ENCODE results near the gene HAO2. TPM values are rescaled to one million over a fixed set of nuclear protein-coding genes. Genes with fewer than 3 reads are reported as not detected.

HAO2 gene
- total and polyA plus RNA-seq, 4 donors = not detected

GRCh38 chr1:119379117-119379516 is 10.5 kb downstream of the HAO2 start:
- Histone ChIP-seq H3K27ac (ENCODE audit: low read depth in 1 of 2, low read length in 1 of 2) (no peak overlapping the region), H3K36me3 (ENCODE audit: control insufficient read depth in 4 of 4, insufficient read depth in 4 of 4, low read length in 4 of 4) (no peaks in the 10 kb centered on the region), H3K9ac (ENCODE audit: insufficient read depth in 1 of 2, low read length in 2 of 2) (no peak overlapping the region), H3K4me3 (no peak overlapping the region), H3K9me3 (ENCODE audit: control insufficient read depth in 4 of 4, insufficient read depth in 3 of 4, low read length in 3 of 4) (peaks cover 0 to 1% (median 0%) of the 10 kb centered on the region in 4 donors), H3K27me3 (ENCODE audit: control insufficient read depth in 3 of 3, insufficient read depth in 3 of 3, low read length in 2 of 3) (no peaks in the 10 kb centered on the region), H3K4me1 (ENCODE audit: control insufficient read depth in 5 of 5, insufficient read depth in 5 of 5, low read length in 5 of 5) (no peaks in the 10 kb centered on the region)
- WGBS, 2 donors = 82 to 91% methylated on average over 1 of the region's 1 CpG
- TF ChIP-seq, protein P1, sequence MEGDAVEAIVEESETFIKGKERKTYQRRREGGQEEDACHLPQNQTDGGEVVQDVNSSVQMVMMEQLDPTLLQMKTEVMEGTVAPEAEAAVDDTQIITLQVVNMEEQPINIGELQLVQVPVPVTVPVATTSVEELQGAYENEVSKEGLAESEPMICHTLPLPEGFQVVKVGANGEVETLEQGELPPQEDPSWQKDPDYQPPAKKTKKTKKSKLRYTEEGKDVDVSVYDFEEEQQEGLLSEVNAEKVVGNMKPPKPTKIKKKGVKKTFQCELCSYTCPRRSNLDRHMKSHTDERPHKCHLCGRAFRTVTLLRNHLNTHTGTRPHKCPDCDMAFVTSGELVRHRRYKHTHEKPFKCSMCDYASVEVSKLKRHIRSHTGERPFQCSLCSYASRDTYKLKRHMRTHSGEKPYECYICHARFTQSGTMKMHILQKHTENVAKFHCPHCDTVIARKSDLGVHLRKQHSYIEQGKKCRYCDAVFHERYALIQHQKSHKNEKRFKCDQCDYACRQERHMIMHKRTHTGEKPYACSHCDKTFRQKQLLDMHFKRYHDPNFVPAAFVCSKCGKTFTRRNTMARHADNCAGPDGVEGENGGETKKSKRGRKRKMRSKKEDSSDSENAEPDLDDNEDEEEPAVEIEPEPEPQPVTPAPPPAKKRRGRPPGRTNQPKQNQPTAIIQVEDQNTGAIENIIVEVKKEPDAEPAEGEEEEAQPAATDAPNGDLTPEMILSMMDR (IDR thresholded peaks at IDR 0.05; ENCODE audit: control extremely low read depth, extremely low read depth) = no peak
- DNase-seq (no peak), ATAC-seq (ENCODE audit: insufficient read depth, low FRiP score) (no peak)

GRCh38 chr1:119380304-119380703 is 11.7 kb downstream of the HAO2 start:
- WGBS, 2 donors = 75 to 85% methylated on average over 2 of the region's 2 CpGs
- H3K9ac ChIP-seq (ENCODE audit: insufficient read depth in 1 of 2, low read length in 2 of 2) = no peak overlapping the region
- no peak for DNase-seq

DNA sequence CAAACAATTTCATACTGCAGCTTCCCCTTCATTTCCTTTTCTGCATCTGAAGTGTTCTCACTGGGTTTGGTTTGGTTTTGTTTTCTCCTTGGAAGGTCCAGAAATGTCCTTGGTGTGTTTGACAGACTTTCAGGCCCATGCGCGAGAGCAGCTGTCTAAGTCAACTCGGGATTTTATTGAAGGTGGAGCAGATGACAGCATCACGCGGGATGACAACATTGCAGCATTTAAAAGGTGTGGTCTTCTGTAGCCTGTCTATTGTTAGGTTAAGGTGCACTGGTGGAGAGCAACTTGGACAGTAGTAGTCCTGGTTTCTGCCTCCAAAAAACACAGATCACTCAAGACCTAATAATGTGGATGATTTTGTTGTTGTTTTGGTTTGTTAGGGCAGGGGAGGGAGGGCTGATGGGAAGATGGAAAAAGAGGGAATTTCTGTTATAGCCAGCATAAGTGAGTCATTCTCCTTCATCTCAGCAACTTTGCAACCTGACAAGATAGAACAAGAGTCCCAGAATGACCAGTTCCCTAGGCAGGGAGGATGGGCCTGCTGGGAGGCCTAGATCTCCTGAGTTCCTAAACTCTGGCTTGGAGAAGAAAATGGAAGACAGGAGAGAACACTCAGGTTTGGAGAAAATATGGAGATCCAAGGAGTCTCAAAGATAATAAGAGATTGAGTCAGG is 12.5 kb downstream of the HAO2 start:
- H3K36me3 ChIP-seq (ENCODE audit: control insufficient read depth in 4 of 4, insufficient read depth in 4 of 4, low read length in 4 of 4) = no peaks in the 10 kb centered on the region
- H3K9me3 ChIP-seq (ENCODE audit: control insufficient read depth in 4 of 4, insufficient read depth in 3 of 4, low read length in 3 of 4) = no peaks in the 10 kb centered on the region
- no peak overlapping the region for H3K9ac ChIP-seq (ENCODE audit: insufficient read depth in 1 of 2, low read length in 2 of 2)
- H3K27me3 ChIP-seq (ENCODE audit: control insufficient read depth in 3 of 3, insufficient read depth in 3 of 3, low read length in 2 of 3) = no peaks in the 10 kb centered on the region
- H3K4me3 ChIP-seq = no peak overlapping the region
- 95 to 96% methylated on average over 5 of the region's 5 CpGs for WGBS, 2 donors
- H3K4me1 ChIP-seq (ENCODE audit: control insufficient read depth in 5 of 5, insufficient read depth in 5 of 5, low read length in 5 of 5) = no peaks in the 10 kb centered on the region
- TF ChIP-seq, protein P1 (IDR thresholded peaks at IDR 0.05; ENCODE audit: control extremely low read depth, extremely low read depth) = no peak
- H3K27ac ChIP-seq (ENCODE audit: low read depth in 1 of 2, low read length in 1 of 2) = no peak overlapping the region
- ATAC-seq (ENCODE audit: insufficient read depth, low FRiP score) (no peak), DNase-seq (no peak)

More at GRCh38 chr1:119380304-119380703, 11.7 kb downstream of the HAO2 start:
- TF ChIP-seq, protein P1 (IDR thresholded peaks at IDR 0.05; ENCODE audit: control extremely low read depth, extremely low read depth) = no peak
- Histone ChIP-seq H3K27me3 (ENCODE audit: control insufficient read depth in 3 of 3, insufficient read depth in 3 of 3, low read length in 2 of 3) (no peaks in the 10 kb centered on the region), H3K9me3 (ENCODE audit: control insufficient read depth in 4 of 4, insufficient read depth in 3 of 4, low read length in 3 of 4) (no peaks in the 10 kb centered on the region), H3K4me3 (no peak overlapping the region), H3K27ac (ENCODE audit: low read depth in 1 of 2, low read length in 1 of 2) (no peak overlapping the region), H3K36me3 (ENCODE audit: control insufficient read depth in 4 of 4, insufficient read depth in 4 of 4, low read length in 4 of 4) (no peaks in the 10 kb centered on the region), H3K4me1 (ENCODE audit: control insufficient read depth in 5 of 5, insufficient read depth in 5 of 5, low read length in 5 of 5) (no peaks in the 10 kb centered on the region)
- ATAC-seq (ENCODE audit: insufficient read depth, low FRiP score) = no peak

DNA sequence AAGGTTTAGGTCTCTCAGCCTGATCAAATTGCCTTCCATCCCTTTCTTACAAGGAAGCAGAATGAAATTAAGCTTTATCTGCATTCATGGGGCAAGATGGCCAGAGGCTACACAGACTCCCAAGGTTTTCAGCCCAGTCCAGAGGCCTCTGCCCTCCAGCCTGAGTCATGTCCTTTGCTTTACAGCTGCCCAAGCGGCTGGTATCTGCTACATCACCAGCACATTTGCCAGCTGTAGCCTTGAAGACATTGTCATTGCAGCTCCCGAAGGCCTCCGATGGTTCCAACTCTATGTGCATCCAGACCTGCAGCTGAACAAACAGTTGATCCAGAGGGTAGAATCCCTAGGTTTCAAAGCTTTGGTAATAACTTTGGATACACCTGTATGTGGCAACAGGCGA is 16.0 kb downstream of the HAO2 start:
- 95% methylated on average over 4 of the region's 4 CpGs for WGBS, 2 donors
- DNase-seq (no peak), ATAC-seq (ENCODE audit: insufficient read depth, low FRiP score) (no peak)
- H3K4me3 ChIP-seq = no peak overlapping the region
- H3K27ac ChIP-seq (ENCODE audit: low read depth in 1 of 2, low read length in 1 of 2) = no peak overlapping the region
- H3K4me1 ChIP-seq (ENCODE audit: control insufficient read depth in 5 of 5, insufficient read depth in 5 of 5, low read length in 5 of 5) = no peaks in the 10 kb centered on the region
- no peaks in the 10 kb centered on the region for H3K27me3 ChIP-seq (ENCODE audit: control insufficient read depth in 3 of 3, insufficient read depth in 3 of 3, low read length in 2 of 3)
- no peak overlapping the region for H3K9ac ChIP-seq (ENCODE audit: insufficient read depth in 1 of 2, low read length in 2 of 2)
- H3K9me3 ChIP-seq (ENCODE audit: control insufficient read depth in 4 of 4, insufficient read depth in 3 of 4, low read length in 3 of 4) = no peaks in the 10 kb centered on the region
- no peaks in the 10 kb centered on the region for H3K36me3 ChIP-seq (ENCODE audit: control insufficient read depth in 4 of 4, insufficient read depth in 4 of 4, low read length in 4 of 4)
- TF ChIP-seq, protein P1 (IDR thresholded peaks at IDR 0.05; ENCODE audit: control extremely low read depth, extremely low read depth) = no peak
